Neural cell (in vitro differentiated cells): ENCODE results near the gene MOCS1. TPM values are rescaled to one million over a fixed set of nuclear protein-coding genes. Genes with fewer than 3 reads are reported as not detected.

Experiments
- H2AFZ ChIP-seq: fragments of 200-600, 300-800 bp; sonication (generic), shearing (Covaris generic); 2 replicates; pipeline ENCODE4 v1.6.0; 2014; ENCODE audit warnings: low read depth, mild to moderate bottlenecking, antibody characterized with exemption, low read length, moderate library complexity
- H3F3A ChIP-seq: fragments of 200-600 bp; shearing (Covaris generic); 2 replicates; pipeline ENCODE4 v1.6.1; 2016; ENCODE audit warnings: mild to moderate bottlenecking, moderate library complexity, mixed read lengths, antibody characterized with exemption, low read length; ENCODE audit not compliant: insufficient read depth, poor library complexity, severe bottlenecking
- H3K27ac ChIP-seq: fragments of 200-600, 300-800 bp; sonication (generic), shearing (Covaris generic); 2 replicates; pipeline ENCODE4 v1.5.1; 2014; ENCODE audit warnings: mild to moderate bottlenecking, low read length, moderate library complexity
- H3K27me3 ChIP-seq: fragments of 300-800, 200-600 bp; sonication (generic), shearing (Covaris generic); 2 replicates; pipeline ENCODE4 v1.6.0; 2014; ENCODE audit warnings: mild to moderate bottlenecking, low read depth, low read length, moderate library complexity; ENCODE audit not compliant: insufficient read depth
- H3K36me3 ChIP-seq: fragments of 300-800, 200-600 bp; sonication (generic), shearing (Covaris generic); 2 replicates; pipeline ENCODE4 v1.5.1; 2014; ENCODE audit warnings: mild to moderate bottlenecking, antibody characterized with exemption, low read length, moderate library complexity; ENCODE audit not compliant: insufficient read depth
- H3K4me2 ChIP-seq: fragments of 300-800, 200-600 bp; sonication (generic), shearing (Covaris generic); 2 replicates; pipeline ENCODE4 v1.6.0; 2014; ENCODE audit warnings: mild to moderate bottlenecking, low read length
- H3K4me3 ChIP-seq: fragments of 300-800, 200-600 bp; sonication (generic), shearing (Covaris generic); 2 replicates; pipeline ENCODE4 v1.5.1; 2014; ENCODE audit warnings: mild to moderate bottlenecking, low read length, moderate library complexity
- H3K79me2 ChIP-seq: fragments of 200-600 bp; shearing (Covaris generic); replicated peaks from 2 replicates; pipeline ENCODE4 v1.6.0; 2014; ENCODE audit warnings: mild to moderate bottlenecking, low read length, moderate library complexity; ENCODE audit not compliant: insufficient read depth
- H3K9ac ChIP-seq: fragments of 300-800, 200-600 bp; sonication (generic), shearing (Covaris generic); 2 replicates; pipeline ENCODE4 v1.6.1; 2016; ENCODE audit warnings: mild to moderate bottlenecking, low read length, mixed read lengths
- H3K9me2 ChIP-seq: fragments of 200-600 bp; shearing (Covaris generic); 2 replicates; pipeline ENCODE4 v1.6.1; 2016; ENCODE audit warnings: mild to moderate bottlenecking, low read length, mixed read lengths; ENCODE audit not compliant: insufficient read depth
- H3K9me3 ChIP-seq: fragments of 200-600, 300-800 bp; sonication (generic), shearing (Covaris generic); 2 replicates; pipeline ENCODE4 v1.6.1; 2016; ENCODE audit warnings: mild to moderate bottlenecking, mixed run types, low read length, moderate library complexity, mixed read lengths
- H4K20me1 ChIP-seq: fragments of 200-600 bp; shearing (Covaris generic); 2 replicates; pipeline ENCODE4 v1.6.1; 2016; ENCODE audit warnings: mild to moderate bottlenecking, mixed run types; ENCODE audit not compliant: insufficient read depth
- CTCF ChIP-seq: fragments of 450-650 bp; IDR thresholded peaks from 2 replicates; pipeline ENCODE4 v1.5.1; 2014; ENCODE audit warnings: antibody characterized with exemption, mild to moderate bottlenecking, moderate library complexity; ENCODE audit not compliant: poor library complexity, severe bottlenecking
- EP300 ChIP-seq: fragments of 450-650 bp; conservative IDR thresholded peaks from 2 replicates; pipeline ENCODE4 v1.6.1; 2014; ENCODE audit warnings: antibody characterized with exemption, mild to moderate bottlenecking, moderate library complexity; ENCODE audit not compliant: poor library complexity, severe bottlenecking
- EZH2 ChIP-seq: fragments of 200-600, 300-800 bp; shearing (Covaris generic), sonication (generic); IDR thresholded peaks from 2 replicates; pipeline ENCODE4 v1.6.1; 2014; ENCODE audit warnings: antibody characterized with exemption, low read length, borderline replicate concordance, mild to moderate bottlenecking; ENCODE audit not compliant: insufficient read depth, poor library complexity, severe bottlenecking
- MXI1 ChIP-seq: fragments of 450-650 bp; conservative IDR thresholded peaks from 2 replicates; pipeline ENCODE4 v1.6.1; 2014; ENCODE audit warnings: antibody characterized with exemption, mild to moderate bottlenecking; ENCODE audit not compliant: poor library complexity, severe bottlenecking
- POLR2AphosphoS5 ChIP-seq: IDR thresholded peaks from 2 replicates; pipeline ENCODE4 v1.6.1; 2012
- RAD21 ChIP-seq: fragments of 450-650 bp; conservative IDR thresholded peaks from 2 replicates; pipeline ENCODE4 v1.6.1; 2014; ENCODE audit warnings: antibody characterized with exemption, mild to moderate bottlenecking, moderate library complexity
- REST ChIP-seq: IDR thresholded peaks from 2 replicates; pipeline ENCODE4 v1.6.1; 2012; ENCODE audit warnings: borderline replicate concordance
- SMC3 ChIP-seq: fragments of 450-650 bp; conservative IDR thresholded peaks from 2 replicates; pipeline ENCODE4 v1.6.1; 2014; ENCODE audit warnings: antibody characterized with exemption, mild to moderate bottlenecking, moderate library complexity; ENCODE audit not compliant: poor library complexity
- TAF1 ChIP-seq: IDR thresholded peaks from 2 replicates; pipeline ENCODE4 v1.6.1; 2012; ENCODE audit warnings: low read depth
- polyA plus RNA-seq: library from polyadenylated mRNA; depleted of rRNA; stranded (reverse); fragments of >200 nt; gene quantifications from 2 replicates; pipeline ENCODE4 v1.2.3, GENCODE V29; 2014

MOCS1 gene
- polyA plus RNA-seq, 1 donor from 2014 or later, result 4.6 TPM

GRCh38 chr6:39910164-39910563 lies 24.1 kb downstream of the MOCS1 start:
- Histone ChIP-seq H3K27ac (no peak overlapping the region), H3K36me3 (no peaks in the 10 kb centered on the region), H3K9me2 (no peaks in the 10 kb centered on the region), H3K27me3 (no peaks in the 10 kb centered on the region), H3K79me2 (no peaks in the 10 kb centered on the region), H2AFZ (no peak overlapping the region), H3F3A (no peaks in the 10 kb centered on the region), H3K9ac (no peak overlapping the region), H4K20me1 (no peaks in the 10 kb centered on the region), H3K9me3 (no peaks in the 10 kb centered on the region), H3K4me3 (no peak overlapping the region), H3K4me2 (no peak overlapping the region)
- TF ChIP-seq RAD21 (no peak), MXI1 (no peak), EP300 (no peak), CTCF (no peak), POLR2AphosphoS5 (no peak), TAF1 (no peak), SMC3 (no peak), EZH2 (no peak), REST (no peak)

GRCh38 chr6:39909701-39910100 lies 24.6 kb downstream of the MOCS1 start:
- Histone ChIP-seq H3K9me3 (no peaks in the 10 kb centered on the region), H3K79me2 (no peaks in the 10 kb centered on the region), H3K4me3 (no peak overlapping the region), H3K27me3 (no peaks in the 10 kb centered on the region), H3K36me3 (no peaks in the 10 kb centered on the region), H3K9ac (no peak overlapping the region), H3K4me2 (no peak overlapping the region), H3K27ac (no peak overlapping the region), H3F3A (no peaks in the 10 kb centered on the region), H3K9me2 (no peaks in the 10 kb centered on the region), H2AFZ (no peak overlapping the region), H4K20me1 (no peaks in the 10 kb centered on the region)
- TF ChIP-seq CTCF, result no peak
- no peak for TF ChIP-seq MXI1
- no peak for TF ChIP-seq REST
- TF ChIP-seq POLR2AphosphoS5, result no peak
- no peak for TF ChIP-seq SMC3
- no peak for TF ChIP-seq RAD21
- TF ChIP-seq EZH2, result no peak
- TF ChIP-seq TAF1, result no peak
- TF ChIP-seq EP300, result no peak
